A673 (cell line): ENCODE data around the gene MAPRE3.

ENCODE experiments used
- CTCF ChIP-seq: fragments of 300-800, 200-600 bp; sonication (generic); conservative IDR thresholded peaks from 2 replicates; pipeline ENCODE4 v1.5.1; 2017; ENCODE audit warnings: low read depth, mild to moderate bottlenecking, antibody characterized with exemption, low read length, moderate library complexity, mixed read lengths
- EZH2 ChIP-seq: fragments of 200-600 bp; sonication (generic); IDR thresholded peaks from 2 replicates; pipeline ENCODE4 v1.6.1; 2017; ENCODE audit warnings: borderline replicate concordance, low read depth, mild to moderate bottlenecking, mixed read lengths, antibody characterized with exemption, low read length; ENCODE audit not compliant: poor library complexity, severe bottlenecking

GRCh38 chr2:26959331-26959730 lies 11.1 kb upstream of the MAPRE3 start:
- no peak for TF ChIP-seq CTCF
- TF ChIP-seq EZH2: no peak
